SK-N-SH (cell line): ENCODE results near the gene ESPNL.

Experiments
- EZH2phosphoT487 ChIP-seq: fragments of 200-600 bp; sonication (generic); IDR thresholded peaks from 2 replicates; pipeline ENCODE4 v1.6.1; 2017; ENCODE audit warnings: low read depth, mixed run types, mild to moderate bottlenecking, antibody characterized with exemption, moderate library complexity, borderline replicate concordance
- MXI1 ChIP-seq: IDR thresholded peaks from 2 replicates; pipeline ENCODE4 v1.6.1; 2012; ENCODE audit warnings: mild to moderate bottlenecking, low read depth, low read length, improper control_type of control experiment
- NRF1 ChIP-seq: IDR thresholded peaks from 2 replicates; pipeline ENCODE4 v1.6.1; 2012; ENCODE audit warnings: low read depth, mild to moderate bottlenecking, low read length

GRCh38 chr2:238064376-238064775 lies 35.8 kb upstream of the ESPNL start:
- no peak for TF ChIP-seq NRF1
- TF ChIP-seq EZH2phosphoT487 = no peak
- no peak for TF ChIP-seq MXI1
